T-cell (primary cell): Measurements from ENCODE around the gene PTX4. TPM values are rescaled to one million over a fixed set of nuclear protein-coding genes. Genes with fewer than 3 reads are reported as not detected.
"Not testable (repeated sequence)": the region's sequence is repeated elsewhere in the genome, so short reads cannot be mapped to it uniquely, and the experiment has no call there.

Experiments
- ATAC-seq, 4 experiments: fragments of 200-7000 bp in 3 of 4; fragments of 150-1000 bp in 1 of 4; cut with Tn5 transposase; replicated peaks in 1 of 4; 1 replicate in 3 of 4; 2 replicates in 1 of 4; pipeline ENCODE4 v1.10.0; 2021; ENCODE audit warnings: moderate library complexity in 3 of 4, mild to moderate bottlenecking in 2 of 4, moderate number of reproducible peaks in 1 of 4
- CTCF ChIA-PET, 2 donors: fragments of 300-600 bp; sonication (Branson Sonifier 250); formaldehyde crosslinking; loops; one replicate each; lab custom pipeline; 2022; ENCODE audit warnings: antibody characterized with exemption in 2 of 2; lab: Charles Lee
- POLR2A ChIA-PET, 2 donors: fragments of 300-600 bp; sonication (Branson Sonifier 250); formaldehyde crosslinking; loops; one replicate each; lab custom pipeline; 2022; ENCODE audit warnings: antibody characterized with exemption in 2 of 2; lab: Charles Lee
- DNase-seq, 35 experiments: peaks; one replicate each; pipeline versions ENCODE4 v3.0.0 to v3.0.0-alpha.2; 2013 to 2023
- H3K27ac ChIP-seq: one replicate; pipeline ENCODE4 v1.5.1; 2013; ENCODE audit warnings: low read length
- H3K27me3 ChIP-seq, 2 experiments: replicated peaks in 1 of 2; 1 replicate in 1 of 2; 2 replicates in 1 of 2; pipeline versions ENCODE4 v1.6.1 to v1.7.0; 2013; ENCODE audit warnings: low read length in 1 of 2, mixed read lengths in 1 of 2; ENCODE audit not compliant: control insufficient read depth in 2 of 2, insufficient read depth in 2 of 2; ENCODE audit errors: extremely low read depth in 1 of 2
- H3K36me3 ChIP-seq, 2 donors: 1 replicate in 1 of 2; 2 replicates in 1 of 2; pipeline versions ENCODE4 v1.6.1 to v1.7.0; 2013; ENCODE audit warnings: low read length in 1 of 2; ENCODE audit not compliant: control insufficient read depth in 2 of 2, insufficient read depth in 1 of 2; ENCODE audit errors: extremely low read depth in 1 of 2
- H3K4me1 ChIP-seq, 2 experiments: 1 replicate in 1 of 2; 2 replicates in 1 of 2; pipeline versions ENCODE4 v1.6.1 to v1.7.0; 2013; ENCODE audit warnings: low read length in 2 of 2, mixed read lengths in 1 of 2; ENCODE audit not compliant: insufficient read depth in 2 of 2, control insufficient read depth in 1 of 2; ENCODE audit errors: extremely low read depth in 1 of 2
- H3K4me3 ChIP-seq, 2 donors: 1 replicate in 1 of 2; 2 replicates in 1 of 2; pipeline versions ENCODE4 v1.5.1 to v1.7.0; 2013; ENCODE audit warnings: mild to moderate bottlenecking in 2 of 2, low read length in 1 of 2, moderate library complexity in 1 of 2; ENCODE audit not compliant: control insufficient read depth in 1 of 2; ENCODE audit errors: extremely low read depth in 1 of 2
- H3K9me3 ChIP-seq: 2 replicates; pipeline ENCODE4 v1.7.0; 2013
- H3K27ac Mint-ChIP-seq, 2 donors: one replicate each; pipeline ENCODE4 v1.8.0; 2020 to 2021; ENCODE audit warnings: mild to moderate bottlenecking in 2 of 2, mixed read lengths in 2 of 2
- H3K27me3 Mint-ChIP-seq, 2 donors: one replicate each; pipeline ENCODE4 v1.8.0; 2021 to 2022; ENCODE audit warnings: mixed read lengths in 2 of 2
- H3K36me3 Mint-ChIP-seq: one replicate; pipeline ENCODE4 v1.8.0; 2021; ENCODE audit warnings: mixed read lengths
- H3K4me1 Mint-ChIP-seq, 3 donors: one replicate each; pipeline ENCODE4 v1.8.0; 2020 to 2022; ENCODE audit warnings: mixed read lengths in 3 of 3, mild to moderate bottlenecking in 1 of 3
- H3K4me3 Mint-ChIP-seq, 3 donors: one replicate each; pipeline ENCODE4 v1.8.0; 2020 to 2022; ENCODE audit warnings: mild to moderate bottlenecking in 3 of 3, mixed read lengths in 3 of 3, moderate library complexity in 3 of 3
- H3K9me3 Mint-ChIP-seq, 3 donors: one replicate each; pipeline ENCODE4 v1.8.0; 2020 to 2022; ENCODE audit warnings: mixed read lengths in 3 of 3
- WGBS: methylation state at CpG from one replicate; pipeline ENCODE4 v1.1.5; 2013; ENCODE audit warnings: missing lambda C conversion rate; ENCODE audit not compliant: insufficient coverage; 5-methylcytosine and 5-hydroxymethylcytosine counted together
- total RNA-seq, 35 experiments: library from RNA in 6 of 35; stranded (reverse) in 6 of 35; fragments of 120-200 nt in 1 of 35; gene quantifications; one replicate each; pipeline versions ENCODE4 v1.2.1 to v1.2.4 and lab custom pipeline; 2013 to 2026

The PTX4 gene
- total RNA-seq, 5 donors from 2014 or later (not counting 1 experiment from before 2014, with no cell fraction given) = 0.26 TPM; not detected in 4

GRCh38 chr16:1443980-1444729 lies 44.6 kb downstream of the PTX4 start, which contains the start of gene CCDC154:
Gene CCDC154 (minus strand): TSS chr16:1444556. CDS start chr16:1444322, 234 bp downstream.
- ChIA-PET CTCF (no interaction called here), POLR2A (no interaction called here)
- Histone ChIP-seq H3K27me3 (no peaks in the 10 kb centered on the region), H3K4me1 (no peaks in the 10 kb centered on the region), H3K27ac (no peak within 1 kb of the TSS), H3K9me3 (no peaks in the 10 kb centered on the region), H3K36me3 (peaks cover 13% of the 10 kb centered on the region in 2 donors), H3K4me3 (no peak within 1 kb of the TSS)
- ATAC-seq (no peak), DNase-seq (no peak)
- Mint-ChIP-seq H3K9me3 (no peaks in the 10 kb centered on the region), H3K27ac (no peak within 1 kb of the TSS), H3K36me3 (no peaks in the 10 kb centered on the region), H3K4me3 (no peak within 1 kb of the TSS), H3K4me1 (no peaks in the 10 kb centered on the region), H3K27me3 (no peaks in the 10 kb centered on the region)
- WGBS = 95% methylated on average over 21 of the region's 27 CpGs

- ChIA-PET POLR2A (no interaction called here), CTCF (no interaction called here)
- WGBS = 90% methylated on average over 38 of the region's 38 CpGs
- Mint-ChIP-seq H3K9me3 (no peaks in the 10 kb centered on the region), H3K27me3 (no peaks in the 10 kb centered on the region), H3K4me3 (no peak overlapping the region), H3K27ac (no peak overlapping the region), H3K36me3 (no peaks in the 10 kb centered on the region), H3K4me1 (no peaks in the 10 kb centered on the region)
- Histone ChIP-seq H3K27ac (no peak overlapping the region), H3K9me3 (no peaks in the 10 kb centered on the region), H3K27me3 (no peaks in the 10 kb centered on the region), H3K4me1 (no peaks in the 10 kb centered on the region), H3K36me3 (peaks cover 13% of the 10 kb centered on the region in 2 donors), H3K4me3 (no peak overlapping the region)
- DNase-seq (no peak), ATAC-seq (no peak)
These were observed 45.3 kb downstream of the PTX4 start for GRCh38 chr16:1443403-1443973.

- Histone ChIP-seq H3K27me3 (no peaks in the 10 kb centered on the region), H3K4me1 (no peaks in the 10 kb centered on the region), H3K36me3 (peaks cover 7 to 13% of the 10 kb centered on the region in 2 donors), H3K4me3 (no peak overlapping the region), H3K9me3 (no peaks in the 10 kb centered on the region), H3K27ac (no peak overlapping the region)
- WGBS = 86% methylated on average over 23 of the region's 24 CpGs
- H3K9me3 Mint-ChIP-seq = no peaks in the 10 kb centered on the region
- ATAC-seq (no peak), DNase-seq (no peak)
- no peak overlapping the region for H3K27ac Mint-ChIP-seq
- no peaks in the 10 kb centered on the region for H3K27me3 Mint-ChIP-seq
- H3K4me1 Mint-ChIP-seq = no peaks in the 10 kb centered on the region
- CTCF ChIA-PET = no interaction called here
- POLR2A ChIA-PET = no interaction called here
- H3K36me3 Mint-ChIP-seq = no peaks in the 10 kb centered on the region
- H3K4me3 Mint-ChIP-seq = no peak overlapping the region
These were observed 46.0 kb downstream of the PTX4 start for GRCh38 chr16:1442697-1443096.

- H3K9me3 Mint-ChIP-seq = no peaks in the 10 kb centered on the region
- Histone ChIP-seq H3K27ac (no peak overlapping the region), H3K36me3 (peaks cover 7 to 13% of the 10 kb centered on the region in 2 donors), H3K4me1 (no peaks in the 10 kb centered on the region), H3K4me3 (no peak overlapping the region), H3K27me3 (no peaks in the 10 kb centered on the region), H3K9me3 (no peaks in the 10 kb centered on the region)
- POLR2A ChIA-PET = interaction anchor here in 1 of 2 donors (0.5 kb wide), 1 partner anchor 31 kb away, joined by 3 read pairs; no protein-coding TSS in a partner anchor
- DNase-seq = no peak
- no peak overlapping the region for H3K27ac Mint-ChIP-seq
- no peak overlapping the region for H3K4me3 Mint-ChIP-seq
- H3K27me3 Mint-ChIP-seq = no peaks in the 10 kb centered on the region
- ATAC-seq = no peak
- CTCF ChIA-PET = no interaction called here
- H3K36me3 Mint-ChIP-seq = no peaks in the 10 kb centered on the region
- 87% methylated on average over 16 of the region's 22 CpGs for WGBS
- no peaks in the 10 kb centered on the region for H3K4me1 Mint-ChIP-seq
These were observed 47.3 kb downstream of the PTX4 start for GRCh38 chr16:1441391-1441829.

- H3K9me3 Mint-ChIP-seq, H3K4me1 Mint-ChIP-seq, POLR2A ChIA-PET, DNase-seq, H3K27me3 Mint-ChIP-seq, H3K36me3 ChIP-seq, H3K27ac ChIP-seq, H3K27me3 ChIP-seq, H3K4me1 ChIP-seq, H3K9me3 ChIP-seq, H3K4me3 Mint-ChIP-seq, H3K4me3 ChIP-seq, ATAC-seq, CTCF ChIA-PET, H3K27ac Mint-ChIP-seq, H3K36me3 Mint-ChIP-seq: not testable (repeated sequence)
- WGBS = 76% methylated on average over 2 of the region's 4 CpGs
These were observed 49.1 kb downstream of the PTX4 start for GRCh38 chr16:1439699-1440074.

GRCh38 chr16:1439058-1439698 lies 49.6 kb downstream of the PTX4 start:
- ChIA-PET POLR2A (no interaction called here), CTCF (no interaction called here)
- no peaks in the 10 kb centered on the region for H3K4me1 Mint-ChIP-seq
- 89% methylated on average over 16 of the region's 27 CpGs for WGBS
- Histone ChIP-seq H3K4me1 (no peaks in the 10 kb centered on the region), H3K36me3 (peaks cover 0 to 7% of the 10 kb centered on the region in 2 donors), H3K27me3 (no peaks in the 10 kb centered on the region), H3K27ac (no peak overlapping the region), H3K4me3 (no peak overlapping the region), H3K9me3 (no peaks in the 10 kb centered on the region)
- ATAC-seq (no peak), DNase-seq (no peak)
- no peaks in the 10 kb centered on the region for H3K9me3 Mint-ChIP-seq
- no peaks in the 10 kb centered on the region for H3K27me3 Mint-ChIP-seq
- H3K27ac Mint-ChIP-seq = no peak overlapping the region
- H3K36me3 Mint-ChIP-seq = no peaks in the 10 kb centered on the region
- H3K4me3 Mint-ChIP-seq = no peak overlapping the region
